MCF 10A (cell line): ENCODE measurements around the gene ARHGEF9. TPM values are rescaled to one million over a fixed set of nuclear protein-coding genes. Genes with fewer than 3 reads are reported as not detected.

Experiments used
- BruUV-seq: library from RNA; stranded (reverse); fragments of 400-500 nt; replicated peaks from 2 replicates; lab custom pipeline; 2021; lab: Mats Ljungman, UMichigan
- CTCF ChIA-PET: fragments of 300-600 bp; sonication (Branson Sonifier 250); formaldehyde crosslinking; extraction: SDS; loops from one replicate; lab custom pipeline; 2021; ENCODE audit warnings: antibody characterized with exemption, inconsistent platforms; lab: Yijun Ruan, JAX
- POLR2A ChIA-PET: fragments of 300-600, 350-650 bp; sonication (Branson Sonifier 250); formaldehyde crosslinking; extraction: SDS; loops from one replicate; lab custom pipeline; 2020; ENCODE audit warnings: antibody characterized with exemption, inconsistent platforms; lab: Yijun Ruan, JAX
- DNase-seq: peaks from one replicate; pipeline ENCODE4 v3.0.0-alpha.2; 2018; ENCODE audit not compliant: unreplicated experiment
- H3K27ac Mint-ChIP-seq: one replicate; pipeline ENCODE4 v1.8.0; 2022; ENCODE audit warnings: mild to moderate bottlenecking, low read depth, mixed read lengths; ENCODE audit not compliant: unreplicated experiment
- H3K27me3 Mint-ChIP-seq: one replicate; pipeline ENCODE4 v1.8.0; 2022; ENCODE audit warnings: mixed read lengths; ENCODE audit not compliant: insufficient read depth, unreplicated experiment
- H3K36me3 Mint-ChIP-seq: one replicate; pipeline ENCODE4 v1.8.0; 2022; ENCODE audit warnings: mild to moderate bottlenecking, moderate library complexity, mixed read lengths; ENCODE audit not compliant: insufficient read depth, unreplicated experiment
- H3K4me1 Mint-ChIP-seq: one replicate; pipeline ENCODE4 v1.8.0; 2022; ENCODE audit warnings: mixed read lengths; ENCODE audit not compliant: insufficient read depth, unreplicated experiment
- H3K4me3 Mint-ChIP-seq: one replicate; pipeline ENCODE4 v1.8.0; 2022; ENCODE audit warnings: mild to moderate bottlenecking, moderate library complexity, mixed read lengths; ENCODE audit not compliant: unreplicated experiment
- H3K9me3 Mint-ChIP-seq: one replicate; pipeline ENCODE4 v1.8.0; 2022; ENCODE audit warnings: mixed read lengths; ENCODE audit not compliant: unreplicated experiment
- intact Hi-C: fragments of 100-400 bp; cut with micrococcal nuclease; formaldehyde crosslinking; loops from 2 replicates; pipeline ENCODE4 v1.14.1; 2022
- total RNA-seq: library from RNA; stranded (reverse); gene quantifications from 2 replicates; pipeline ENCODE4 v1.2.3, GENCODE V29; 2022
- TF ChIP-seq, protein P1 (sequence below): fragments of 200-600 bp; IDR thresholded peaks from one replicate; pipeline ENCODE4 v1.8.0; 2022; ENCODE audit warnings: antibody characterized with exemption, mild to moderate bottlenecking; ENCODE audit not compliant: unreplicated experiment

The ARHGEF9 gene
- total RNA-seq, 1 experiment from 2014 or later: 33.6 TPM

DNA sequence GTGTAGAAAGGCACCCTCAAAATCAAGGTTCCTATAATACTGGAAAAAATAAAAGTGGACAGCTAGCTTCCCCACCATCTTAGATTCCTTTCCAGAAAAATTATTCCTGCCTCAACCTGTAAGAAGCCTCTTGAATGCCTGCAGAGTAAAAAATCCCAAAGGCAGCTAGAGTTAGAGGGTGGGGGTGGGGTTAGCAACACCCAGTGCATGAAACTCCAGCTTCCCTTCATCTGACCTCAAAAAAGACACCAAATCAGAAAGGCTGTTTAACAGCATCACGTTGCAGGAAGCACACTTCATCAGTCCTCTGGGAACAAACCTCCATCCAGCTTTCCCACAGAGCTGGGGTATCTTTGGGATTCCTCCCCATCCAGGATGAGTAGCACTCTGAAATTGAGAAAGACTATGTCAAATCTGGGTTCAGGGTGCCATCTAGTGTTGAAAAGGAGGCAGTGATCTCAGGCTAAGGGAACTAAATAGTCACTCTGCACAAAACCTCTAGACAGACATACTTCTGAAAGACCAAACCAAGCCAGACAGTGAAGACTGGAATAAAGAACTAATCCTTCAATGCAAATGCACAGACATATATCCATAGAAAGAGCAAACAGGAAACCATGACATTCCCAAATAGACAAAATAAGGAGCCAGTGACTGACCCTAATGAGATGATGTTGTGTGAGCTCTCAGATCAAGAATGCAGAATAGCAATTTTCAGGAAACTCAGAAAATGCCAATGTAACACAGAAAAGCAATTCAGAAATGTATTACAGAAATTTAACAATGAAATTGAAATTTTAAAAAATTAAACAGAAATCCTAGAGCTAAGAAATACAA lies 97.9 kb downstream of the ARHGEF9 start:
- DNase-seq: peak; percentile 56
- H3K36me3 Mint-ChIP-seq: peaks cover 8% of the 10 kb centered on the region
- BruUV-seq: no TSS peak
- CTCF ChIA-PET: interaction anchor here (0.6 to 2.0 kb wide), 21 partner anchors 10 to 1119 kb away, joined by 3 to 21 read pairs (median 4); no protein-coding TSS in a partner anchor
- intact Hi-C loops: loop anchor here (5.0 to 10.0 kb wide), 2 partner anchors 182 to 335 kb away; partner anchors contain the start of gene SPIN4
- H3K27ac Mint-ChIP-seq: no peak overlapping the region
- no peak overlapping the region for H3K4me3 Mint-ChIP-seq
- no peaks in the 10 kb centered on the region for H3K4me1 Mint-ChIP-seq
- TF ChIP-seq, protein P1, sequence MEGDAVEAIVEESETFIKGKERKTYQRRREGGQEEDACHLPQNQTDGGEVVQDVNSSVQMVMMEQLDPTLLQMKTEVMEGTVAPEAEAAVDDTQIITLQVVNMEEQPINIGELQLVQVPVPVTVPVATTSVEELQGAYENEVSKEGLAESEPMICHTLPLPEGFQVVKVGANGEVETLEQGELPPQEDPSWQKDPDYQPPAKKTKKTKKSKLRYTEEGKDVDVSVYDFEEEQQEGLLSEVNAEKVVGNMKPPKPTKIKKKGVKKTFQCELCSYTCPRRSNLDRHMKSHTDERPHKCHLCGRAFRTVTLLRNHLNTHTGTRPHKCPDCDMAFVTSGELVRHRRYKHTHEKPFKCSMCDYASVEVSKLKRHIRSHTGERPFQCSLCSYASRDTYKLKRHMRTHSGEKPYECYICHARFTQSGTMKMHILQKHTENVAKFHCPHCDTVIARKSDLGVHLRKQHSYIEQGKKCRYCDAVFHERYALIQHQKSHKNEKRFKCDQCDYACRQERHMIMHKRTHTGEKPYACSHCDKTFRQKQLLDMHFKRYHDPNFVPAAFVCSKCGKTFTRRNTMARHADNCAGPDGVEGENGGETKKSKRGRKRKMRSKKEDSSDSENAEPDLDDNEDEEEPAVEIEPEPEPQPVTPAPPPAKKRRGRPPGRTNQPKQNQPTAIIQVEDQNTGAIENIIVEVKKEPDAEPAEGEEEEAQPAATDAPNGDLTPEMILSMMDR: peak; percentile 80
- H3K27me3 Mint-ChIP-seq: no peaks in the 10 kb centered on the region
- H3K9me3 Mint-ChIP-seq: peaks cover 6% of the 10 kb centered on the region
- POLR2A ChIA-PET: no interaction called here

DNA sequence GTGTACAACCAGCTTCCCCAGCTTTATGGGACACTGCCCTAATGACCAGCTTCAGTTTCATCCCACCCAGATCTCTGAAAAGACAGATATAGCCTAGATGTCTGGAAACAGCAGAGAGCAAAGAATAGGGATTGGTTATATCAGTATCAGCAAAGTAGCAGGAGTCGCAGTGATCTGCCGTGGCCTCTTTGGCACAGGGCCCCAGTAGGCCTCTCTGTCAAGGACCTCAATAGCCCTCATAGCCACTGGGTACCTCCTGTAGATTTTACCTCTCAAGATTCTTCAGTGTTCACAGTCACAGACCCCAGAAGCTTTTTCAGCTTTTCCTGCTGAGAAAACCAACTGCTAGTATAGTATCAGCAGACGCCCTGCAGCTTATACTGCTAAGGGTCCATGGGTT lies 104.6 kb downstream of the ARHGEF9 start:
- Mint-ChIP-seq H3K9me3 (peaks cover 15% of the 10 kb centered on the region), H3K4me1 (no peaks in the 10 kb centered on the region), H3K27ac (no peak overlapping the region), H3K36me3 (peaks cover 14% of the 10 kb centered on the region), H3K4me3 (no peak overlapping the region), H3K27me3 (no peaks in the 10 kb centered on the region)
- ChIA-PET CTCF (interaction anchor here (1.2 kb wide), 1 partner anchor 15 kb away, joined by 4 read pairs; no protein-coding TSS in a partner anchor), POLR2A (no interaction called here)
- TF ChIP-seq, protein P1: no peak
- no TSS peak for BruUV-seq
- no peak for DNase-seq
- intact Hi-C loops: loop anchor here (10.0 kb wide), 1 partner anchor 176 kb away; no protein-coding TSS in a partner anchor

DNA sequence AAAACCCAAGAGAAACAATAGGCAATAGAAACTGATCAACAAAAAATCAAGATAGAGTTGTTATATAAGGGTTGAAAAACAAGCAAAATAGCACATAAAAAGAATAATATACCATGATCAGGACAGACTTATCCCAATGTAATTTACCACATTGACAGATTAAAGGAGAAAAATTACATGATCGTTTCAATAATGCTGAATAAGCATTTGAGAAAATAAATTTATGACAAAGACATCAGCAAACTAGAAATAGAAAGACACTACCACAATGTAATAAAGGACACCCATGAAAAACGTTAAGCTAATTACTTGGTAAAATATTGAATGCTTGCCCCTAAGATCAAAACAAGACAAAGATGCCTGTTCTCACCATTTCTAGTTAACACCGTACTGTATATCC lies 105.6 kb downstream of the ARHGEF9 start:
- Mint-ChIP-seq H3K27me3 (no peaks in the 10 kb centered on the region), H3K4me1 (no peaks in the 10 kb centered on the region), H3K9me3 (peaks cover 15% of the 10 kb centered on the region), H3K4me3 (no peak overlapping the region), H3K36me3 (peaks cover 14% of the 10 kb centered on the region), H3K27ac (no peak overlapping the region)
- BruUV-seq: no TSS peak
- intact Hi-C loops: no loop called here
- TF ChIP-seq, protein P1: no peak
- POLR2A ChIA-PET: interaction anchor here (0.6 kb wide), 1 partner anchor 1006 kb away, joined by 3 read pairs; no protein-coding TSS in a partner anchor
- no peak for DNase-seq
- CTCF ChIA-PET: no interaction called here

DNA sequence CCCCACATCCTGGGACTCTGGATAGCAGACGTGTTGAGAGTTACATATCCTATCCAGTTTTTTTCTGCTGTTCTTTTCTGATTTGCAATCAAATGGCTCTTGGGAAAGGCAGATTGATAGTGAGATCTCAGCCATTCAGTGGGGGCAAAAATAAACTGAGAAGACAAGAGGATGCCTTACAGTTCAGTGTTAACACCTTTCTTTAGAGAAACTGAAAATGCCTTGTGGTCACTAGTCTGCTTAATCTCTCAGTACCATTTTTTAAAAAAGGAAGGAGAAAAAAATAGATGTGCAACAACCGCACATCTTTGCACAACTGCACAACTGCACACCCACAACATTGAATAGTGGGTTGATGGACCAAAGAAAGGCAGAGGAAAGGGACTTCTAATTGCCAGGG lies 109.3 kb downstream of the ARHGEF9 start:
- Mint-ChIP-seq H3K4me1 (no peaks in the 10 kb centered on the region), H3K27me3 (no peaks in the 10 kb centered on the region), H3K9me3 (peaks cover 8% of the 10 kb centered on the region), H3K4me3 (no peak overlapping the region), H3K36me3 (peaks cover 29% of the 10 kb centered on the region), H3K27ac (no peak overlapping the region)
- no peak for DNase-seq
- intact Hi-C loops: no loop called here
- CTCF ChIA-PET: interaction anchor here (2.4 kb wide), 1 partner anchor 11 kb away, joined by 21 read pairs; no protein-coding TSS in a partner anchor
- POLR2A ChIA-PET: no interaction called here
- no TSS peak for BruUV-seq
- TF ChIP-seq, protein P1: no peak
